HepG2 (cell line): ENCODE measurements around the gene TAF6. TPM values are rescaled to one million over a fixed set of nuclear protein-coding genes. Genes with fewer than 3 reads are reported as not detected.

ENCODE experiments used
- KLF6 ChIP-seq: IDR thresholded peaks from 2 replicates; pipeline ENCODE4 v1.8.0; 2016; ENCODE audit warnings: missing biosample characterization, missing genetic modification reagents
- PAXIP1 ChIP-seq: sonication (generic); formaldehyde crosslinking; conservative IDR thresholded peaks from 2 replicates; pipeline ENCODE4 v1.4.0; 2020; ENCODE audit warnings: mild to moderate bottlenecking, missing genetic modification reagents, moderate library complexity
- SRSF1 ChIP-seq: fragments of 200-400 bp; formaldehyde crosslinking; optimal IDR thresholded peaks from 2 replicates; pipeline ENCODE3; 2017; ENCODE audit warnings: mild to moderate bottlenecking, low read depth, low read length, moderate library complexity
- XBP1 ChIP-seq: sonication (generic); formaldehyde crosslinking; IDR thresholded peaks from 2 replicates; pipeline ENCODE4 v1.5.0; 2020; ENCODE audit warnings: missing genetic modification reagents
- ZFX ChIP-seq: sonication (generic); formaldehyde crosslinking; IDR thresholded peaks from 2 replicates; pipeline ENCODE4 v1.4.0; 2020; ENCODE audit warnings: mild to moderate bottlenecking, low read depth, missing genetic modification reagents, moderate library complexity
- ZNF646 ChIP-seq: sonication (generic); formaldehyde crosslinking; IDR thresholded peaks from 2 replicates; pipeline ENCODE4 v1.9.0; 2021; ENCODE audit warnings: mild to moderate bottlenecking, missing genetic modification reagents
- polyA plus RNA-seq, 8 experiments: library from polyadenylated mRNA; depleted of rRNA in 3 of 8; stranded (reverse) in 7 of 8; unstranded in 1 of 8; fragments of >200 nt; fragmentation: Illumina TruSeq in 4 of 8; extraction: Trizol in 4 of 8; gene quantifications; 2 replicates each; pipeline versions ENCODE4 v1.2.1 to v1.2.3, GENCODE V29; 2011 to 2016; ENCODE audit warnings: low read depth in 4 of 8, missing spikeins in 1 of 8, mixed read lengths in 1 of 8; ENCODE audit not compliant: insufficient read depth in 1 of 8
- total RNA-seq, 5 experiments: library from RNA; depleted of rRNA; stranded (reverse); fragments of >200 nt; fragmentation: Illumina TruSeq; extraction: Trizol; gene quantifications; 2 replicates each; pipeline ENCODE4 v1.2.3, GENCODE V29; 2016; ENCODE audit warnings: low read depth in 1 of 5

TAF6 gene
- total and polyA plus RNA-seq, 2 of the 13 experiments (the other 11 are each of a cell fraction or from before 2014, with no cell fraction given) = 12.9 to 18.8 TPM

GRCh38 chr7:100095289-100095688 lies 23.9 kb downstream of the TAF6 start (continued):
- TF ChIP-seq ZNF646 (CRISPR knock-in tag) (no peak), SRSF1 (no peak), XBP1 (no peak), KLF6 (no peak), PAXIP1 (CRISPR knock-in tag) (no peak), ZFX (no peak)
- TF ChIP-seq, all 625 proteins: peak for 2
